SK-N-MC (cell line): ENCODE results near the gene MT1B.

Experiments used
- EZH2 ChIP-seq: fragments of 200-600 bp; sonication (generic); IDR thresholded peaks from one replicate; pipeline ENCODE4 v1.6.1; 2017; ENCODE audit warnings: antibody characterized with exemption
- POLR2AphosphoS5 ChIP-seq: IDR thresholded peaks from 2 replicates; pipeline ENCODE4 v1.6.1; 2012; ENCODE audit warnings: mild to moderate bottlenecking, low read depth, low read length, borderline replicate concordance

DNA sequence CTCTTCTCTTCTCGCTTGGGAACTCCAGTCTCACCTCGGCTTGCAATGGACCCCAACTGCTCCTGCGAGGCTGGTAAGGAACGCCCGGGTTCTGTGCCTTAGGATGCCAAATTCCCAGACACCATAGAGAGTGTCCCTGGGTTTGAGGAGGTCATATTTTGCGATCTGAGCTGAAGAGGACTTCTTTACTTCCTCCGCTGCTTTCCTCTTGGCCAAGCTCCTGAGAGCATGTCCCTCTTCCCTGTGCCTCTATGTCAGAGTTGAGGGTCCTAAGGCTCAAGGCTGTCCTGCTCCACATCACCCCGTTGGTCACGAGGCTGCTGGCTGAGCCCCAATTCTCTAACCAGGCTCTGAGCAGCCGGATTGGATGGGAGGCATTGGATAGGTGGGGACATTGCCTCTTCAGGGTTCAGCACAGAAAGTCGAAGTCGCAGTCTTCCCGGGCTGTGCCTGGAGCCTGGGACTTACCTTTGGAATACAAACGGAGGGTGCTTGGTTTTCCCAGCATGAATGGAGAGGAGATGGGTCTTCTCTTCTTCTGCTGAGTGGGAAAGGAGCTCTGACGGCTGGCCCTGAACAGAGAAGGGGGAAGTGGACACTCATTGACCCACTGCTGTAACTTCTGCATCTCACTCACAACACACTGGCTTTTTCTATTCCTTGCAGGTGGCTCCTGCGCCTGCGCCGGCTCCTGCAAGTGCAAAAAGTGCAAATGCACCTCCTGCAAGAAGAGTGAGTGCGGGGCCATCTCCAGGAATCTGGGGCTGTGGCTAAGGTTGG lies 18.3 kb downstream of the MT1B start:
- TF ChIP-seq EZH2 (no peak), POLR2AphosphoS5 (no peak)
